Stimulated activated CD8-positive, alpha-beta memory T cell treated with anti-CD3 and anti-CD28 coated beads, Interleukin-2, amount 100 ng/mL, for 1 hour (primary cell): Measurements from ENCODE around the gene CAMKMT.
"Not testable (repeated sequence)": the region's sequence is repeated elsewhere in the genome, so short reads cannot be mapped to it uniquely, and the experiment has no call there.

Experiments used
- DNase-seq, 2 donors: peaks; one replicate each; pipeline ENCODE4 v3.0.0-alpha.2; 2020; ENCODE audit warnings: low read depth in 2 of 2

The CAMKMT gene

DNA sequence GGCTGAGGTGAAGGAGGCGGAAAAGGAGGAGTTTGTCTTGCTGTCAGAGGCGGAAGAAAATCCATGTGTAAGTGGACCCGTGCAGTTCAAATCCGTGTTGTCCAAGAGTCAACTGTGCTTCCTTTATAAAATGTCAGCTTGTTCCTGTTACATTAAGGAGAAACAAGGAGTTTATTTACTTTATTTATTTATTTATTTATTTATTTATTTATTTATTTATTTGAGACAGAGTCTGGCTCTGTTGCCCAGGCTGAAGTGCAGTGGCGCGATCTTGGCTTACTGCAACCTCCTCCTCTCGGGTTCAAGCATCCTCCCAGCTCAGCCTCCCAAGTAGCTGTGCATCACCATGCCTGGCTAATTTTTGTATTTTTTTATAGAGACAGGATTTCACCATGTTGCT, 143.9 kb downstream of the CAMKMT start:
- DNase-seq: not testable (repeated sequence)

DNA sequence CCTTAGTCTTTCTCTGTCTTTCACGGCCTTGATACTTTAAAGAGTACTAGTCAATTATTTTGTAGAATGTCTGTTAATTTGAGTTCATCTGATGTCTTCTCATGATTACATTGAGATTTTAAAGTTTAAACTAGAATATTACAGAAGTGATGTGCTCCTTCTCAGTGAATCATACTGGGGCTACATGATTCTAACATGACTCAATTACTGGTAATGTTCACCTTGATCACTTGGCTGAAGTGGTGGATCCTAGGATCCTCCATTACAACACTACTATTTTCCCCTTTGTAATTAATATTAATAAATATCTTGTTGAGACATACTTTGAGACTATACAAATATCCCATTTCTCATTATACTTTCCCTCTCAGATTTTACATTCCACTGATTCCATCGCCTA, 148.5 kb downstream of the CAMKMT start:
- DNase-seq: no peak

DNA sequence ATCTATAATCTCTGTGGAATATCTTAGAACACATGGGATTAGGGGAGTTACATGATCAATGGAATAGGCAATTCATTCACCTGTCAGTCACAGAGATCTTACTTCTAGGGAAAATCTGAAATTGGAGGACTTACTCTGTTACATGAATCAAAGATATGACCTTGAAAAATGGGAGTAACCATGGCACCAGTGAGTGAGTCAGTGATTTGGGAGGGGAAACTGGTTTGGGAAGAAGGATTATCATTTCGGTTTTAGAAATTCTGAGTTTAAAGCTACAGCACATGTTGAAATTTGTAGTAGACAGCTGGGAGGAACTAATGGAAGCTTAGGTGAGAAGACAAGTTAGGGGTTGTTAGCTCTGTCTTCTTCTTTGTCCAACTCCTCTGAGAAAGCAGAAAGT, 153.7 kb downstream of the CAMKMT start:
- DNase-seq: no peak

DNA sequence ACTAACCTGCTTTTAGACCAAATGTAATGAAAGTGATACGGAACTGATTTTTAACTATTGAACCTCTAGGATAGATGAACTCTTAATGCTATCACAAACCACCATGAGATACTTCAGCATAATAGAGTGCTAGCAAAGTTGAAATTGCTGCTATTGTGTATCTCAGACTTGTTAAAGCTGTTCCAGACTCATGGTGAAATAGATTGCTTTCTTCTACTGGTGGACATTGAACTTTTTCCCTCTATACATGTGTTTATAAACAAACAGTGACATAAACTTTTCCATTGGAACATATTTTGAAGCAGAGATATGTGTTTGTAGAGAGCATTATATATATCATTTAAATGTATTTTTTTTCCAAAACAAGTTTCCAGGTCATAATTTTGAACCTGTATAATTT, 157.3 kb downstream of the CAMKMT start:
- no peak for DNase-seq

DNA sequence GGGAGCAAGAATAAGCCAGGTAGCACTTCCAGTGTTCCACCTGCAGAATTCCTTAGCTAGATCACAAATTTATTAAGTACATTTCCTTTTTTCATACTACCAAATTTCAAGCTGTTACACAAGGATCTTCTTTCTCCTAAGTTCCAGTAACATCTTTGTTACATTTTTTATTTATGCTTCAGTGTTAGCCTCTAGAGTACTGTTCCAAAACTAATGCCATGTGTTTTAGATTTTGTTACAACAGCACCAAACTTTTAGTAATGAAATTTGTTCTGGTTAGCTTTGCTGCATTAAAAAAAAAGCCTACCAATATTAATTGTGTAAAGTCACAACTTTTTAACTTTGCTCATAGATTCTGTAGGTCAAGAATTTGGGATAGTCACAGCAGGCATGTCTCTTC, 161.1 kb downstream of the CAMKMT start:
- no peak for DNase-seq

DNA sequence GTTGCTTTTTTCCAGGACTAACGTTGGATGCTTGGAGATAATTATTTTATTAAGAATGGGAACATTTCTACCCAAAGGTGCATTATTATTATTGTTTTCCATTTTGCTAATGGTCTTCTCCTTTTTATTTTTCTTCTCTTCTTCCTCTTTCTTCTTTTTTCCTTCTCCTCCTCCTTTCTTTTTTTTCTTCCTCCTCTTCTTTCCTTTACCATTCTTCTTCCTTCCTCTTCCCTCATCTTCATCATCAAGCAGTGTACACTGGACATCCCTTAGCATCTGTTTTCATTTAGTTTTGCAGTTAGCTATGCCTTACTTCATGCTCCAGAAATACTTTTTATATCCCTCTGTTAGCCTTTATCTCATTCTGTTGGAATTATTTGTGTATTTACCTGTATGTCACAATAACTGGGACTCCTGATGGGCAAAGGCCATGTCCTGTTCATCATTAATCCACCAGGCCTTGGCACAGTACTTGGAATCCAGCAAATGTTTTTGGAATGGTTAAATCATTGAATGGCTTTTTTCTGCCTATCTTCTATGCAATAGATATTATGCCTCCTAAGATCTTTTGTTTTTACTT, 162.7 kb downstream of the CAMKMT start:
- no peak for DNase-seq

DNA sequence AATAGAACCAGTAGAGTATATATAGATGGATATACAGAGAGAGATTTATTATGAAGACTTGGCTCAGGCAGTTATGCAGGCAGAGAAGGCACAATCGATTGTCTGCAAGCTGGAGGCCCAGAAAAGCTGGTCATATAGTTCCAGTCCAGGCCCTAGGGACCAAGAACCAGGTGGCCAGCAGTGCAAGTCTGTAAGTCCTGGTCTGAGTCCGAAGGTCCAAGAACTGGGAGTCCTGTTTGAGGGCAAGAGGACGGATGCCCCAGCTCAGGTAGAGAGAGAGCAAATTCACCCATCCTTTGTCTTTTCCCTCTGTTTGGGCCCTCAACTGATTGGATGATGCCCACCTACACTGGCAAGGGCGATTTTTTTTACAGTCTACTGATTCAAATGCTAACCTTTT, 164.6 kb downstream of the CAMKMT start:
- DNase-seq: no peak

DNA sequence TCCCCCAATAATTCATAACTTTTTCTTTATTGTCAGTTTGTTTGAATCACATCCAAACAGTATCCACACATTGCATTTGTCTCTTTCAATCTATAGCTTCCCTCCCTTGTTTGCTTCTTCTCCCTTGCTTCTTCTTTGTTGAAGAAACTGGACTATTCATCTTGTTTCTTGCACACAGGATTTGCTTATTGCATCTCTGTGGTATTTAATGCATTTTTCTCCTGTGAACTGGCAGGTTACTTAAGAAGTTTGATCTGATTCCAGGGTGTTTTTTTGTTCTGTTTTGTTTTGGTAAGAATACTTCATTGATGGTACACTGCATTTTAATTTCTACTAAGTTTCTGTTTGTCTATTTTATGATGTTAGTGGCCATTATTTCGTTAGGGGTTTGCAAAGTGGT, 166.8 kb downstream of the CAMKMT start:
- no peak for DNase-seq

DNA sequence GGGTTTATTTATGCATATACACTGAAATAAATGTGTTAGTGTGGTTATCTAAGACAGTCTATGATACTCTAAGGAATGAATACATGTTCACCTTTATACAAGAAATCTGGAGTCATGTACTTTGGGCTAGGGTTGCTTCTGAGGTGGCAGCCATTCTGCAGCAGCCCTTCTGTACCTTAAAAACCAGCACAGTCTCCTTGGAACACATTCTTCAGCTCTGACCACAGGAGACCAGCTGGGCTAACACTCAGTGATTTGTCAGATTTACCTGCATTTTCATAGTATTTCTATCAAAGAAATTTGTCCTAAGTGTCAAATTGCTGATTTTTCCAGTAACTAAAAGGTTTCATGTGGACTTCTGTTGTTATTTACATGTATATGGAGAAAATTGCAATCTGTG, 167.7 kb downstream of the CAMKMT start:
- DNase-seq: no peak

DNA sequence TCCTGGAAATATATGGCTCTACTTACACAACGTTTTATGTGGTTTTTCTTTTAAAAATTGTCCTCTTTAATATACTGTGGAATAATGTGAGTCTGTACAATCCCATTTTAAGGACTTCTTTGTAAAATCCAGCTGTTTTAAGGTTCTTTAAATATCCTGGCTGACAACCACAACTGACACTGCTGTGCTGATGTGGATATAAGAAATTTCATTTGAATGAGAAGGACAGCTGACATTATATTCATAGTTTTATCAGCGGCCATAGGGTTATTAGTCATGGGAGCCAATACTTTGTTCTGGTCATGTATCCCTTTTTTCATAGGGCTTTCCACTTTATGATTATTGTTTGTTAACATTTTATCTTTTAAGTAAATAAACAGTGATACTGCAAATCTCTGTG, 169.5 kb downstream of the CAMKMT start:
- no peak for DNase-seq

DNA sequence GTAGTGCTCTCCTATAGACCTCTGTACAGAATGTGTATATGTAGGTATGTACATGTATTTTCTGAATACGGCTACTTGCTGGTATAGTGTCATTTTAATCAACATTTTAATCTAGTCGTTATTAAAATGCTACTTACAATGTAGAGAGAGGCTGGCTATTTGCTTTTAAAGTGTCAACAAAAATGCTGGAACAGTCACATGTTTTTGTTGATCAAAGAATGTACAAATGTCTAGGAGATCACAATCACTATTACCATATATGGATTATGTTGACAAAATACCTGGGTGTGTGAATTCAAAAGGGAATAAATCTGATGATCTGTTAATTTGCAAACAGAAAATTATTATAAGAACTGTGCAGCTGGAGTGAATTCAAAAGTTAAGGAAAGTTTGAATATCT, 170.3 kb downstream of the CAMKMT start:
- no peak for DNase-seq

DNA sequence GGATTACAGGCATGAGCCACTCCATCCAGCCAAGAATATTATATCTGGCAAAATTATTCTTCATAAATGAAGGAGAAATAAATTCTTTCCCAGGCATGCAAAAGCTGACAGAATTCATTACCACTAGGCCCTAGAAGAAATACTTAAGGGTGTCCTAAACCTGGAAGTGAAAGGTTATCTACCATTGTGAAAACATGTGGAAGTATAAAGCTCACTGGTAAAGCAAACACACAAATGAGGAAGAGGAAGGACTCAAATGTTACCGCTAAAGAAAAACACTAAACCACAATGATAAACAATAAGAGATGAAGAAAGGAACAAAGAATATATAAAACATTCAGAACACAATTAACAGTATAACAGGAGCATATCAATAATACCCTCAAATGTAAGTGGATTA, 171.8 kb downstream of the CAMKMT start:
- DNase-seq: no peak

DNA sequence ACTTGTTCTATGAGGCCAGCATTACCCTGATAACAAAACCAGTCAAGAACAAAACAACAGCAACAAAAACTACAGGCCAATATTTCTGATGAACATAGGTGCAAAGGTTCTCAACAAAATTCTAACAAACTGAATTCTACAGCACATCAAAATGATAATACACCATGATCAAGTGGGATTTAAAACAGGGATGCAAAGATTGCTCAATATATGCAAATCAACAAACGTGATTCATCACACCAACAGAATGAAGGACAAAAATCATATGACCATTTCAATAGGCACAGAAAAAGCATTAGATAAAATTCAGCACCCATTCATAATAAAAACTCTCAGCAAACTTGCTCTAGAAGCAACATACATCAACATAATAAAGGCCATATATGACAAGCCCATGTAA, 173.6 kb downstream of the CAMKMT start:
- no peak for DNase-seq

DNA sequence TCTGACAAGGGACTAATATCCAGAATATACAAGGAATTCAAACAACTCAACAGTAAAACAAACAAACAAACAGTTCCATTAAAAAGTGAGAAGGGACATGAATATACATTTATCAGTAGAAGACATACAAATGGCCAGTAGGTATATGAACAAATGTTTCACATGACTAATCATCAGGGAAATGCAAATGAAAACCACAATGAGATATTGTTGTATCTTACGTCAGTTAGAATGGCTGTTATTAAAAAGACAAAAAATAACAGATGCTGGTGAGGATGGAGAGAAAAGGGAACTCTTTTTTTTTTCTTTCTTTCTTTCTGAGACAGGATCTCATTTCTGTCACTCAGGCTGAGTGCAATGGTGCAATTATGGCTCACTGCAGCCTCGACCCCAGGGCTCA, 175.5 kb downstream of the CAMKMT start:
- no peak for DNase-seq

DNA sequence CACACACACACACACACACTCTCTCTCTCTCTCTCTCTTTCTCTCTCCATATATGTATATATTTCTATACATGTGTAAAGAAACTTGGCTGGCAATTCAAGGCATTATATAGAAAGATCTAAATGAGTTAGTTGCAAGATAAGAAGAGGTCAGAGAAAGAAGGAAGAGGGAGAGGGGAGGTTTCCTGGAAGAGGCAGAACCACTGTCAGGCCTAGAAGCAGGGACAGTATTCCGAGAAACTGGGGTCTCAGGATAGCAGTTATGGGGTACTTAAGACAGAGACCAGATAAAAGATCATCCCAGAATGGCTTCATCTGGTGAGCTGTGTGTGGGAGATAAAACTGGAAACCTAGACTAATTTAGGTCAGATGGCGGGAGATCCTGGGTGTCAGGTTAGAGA, 180.8 kb downstream of the CAMKMT start:
- DNase-seq: no peak

DNA sequence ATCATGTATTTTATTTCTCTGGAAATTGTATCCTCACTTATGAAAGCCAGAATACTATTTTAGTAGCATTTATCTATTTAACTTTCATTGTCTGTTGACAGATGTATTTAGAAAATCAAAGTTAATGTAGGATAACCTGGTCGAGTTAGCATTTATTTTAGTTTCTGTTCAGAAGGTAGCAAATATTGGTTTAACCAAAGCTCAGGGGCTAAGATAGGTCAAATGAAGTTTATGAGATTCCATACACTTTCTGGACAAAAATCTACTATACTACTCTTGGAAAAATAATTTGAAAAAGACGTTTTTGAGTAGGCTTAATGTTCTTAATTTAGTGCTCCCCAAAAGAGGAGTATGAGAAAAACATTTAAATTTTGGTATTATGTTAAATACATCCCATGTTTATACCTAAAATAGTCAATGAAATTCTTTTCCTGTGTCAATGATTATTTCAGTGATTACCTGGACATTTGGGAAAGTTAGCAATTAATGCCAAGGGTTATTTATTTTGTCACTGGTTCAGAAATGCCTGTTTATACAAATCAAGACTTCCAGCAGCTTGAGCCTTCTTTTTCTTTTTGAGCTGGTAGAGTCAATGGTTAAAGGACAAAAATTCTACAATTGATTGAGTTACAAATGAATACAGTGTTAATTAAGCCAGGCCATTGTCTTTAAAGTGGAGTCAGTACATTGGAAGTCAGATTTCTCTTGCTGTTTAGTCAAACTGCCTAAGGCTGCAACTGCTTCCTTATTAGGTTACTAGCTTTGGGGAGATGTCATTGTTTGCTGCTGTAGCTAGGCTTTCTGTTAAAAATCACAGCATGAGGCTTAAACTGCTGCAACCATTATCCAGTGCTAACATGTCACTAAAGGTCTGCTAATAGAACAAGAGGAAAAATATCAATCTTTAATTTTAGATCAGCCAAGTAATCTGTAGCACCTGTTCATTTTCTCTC, 182.3 kb downstream of the CAMKMT start:
- DNase-seq: no peak

DNA sequence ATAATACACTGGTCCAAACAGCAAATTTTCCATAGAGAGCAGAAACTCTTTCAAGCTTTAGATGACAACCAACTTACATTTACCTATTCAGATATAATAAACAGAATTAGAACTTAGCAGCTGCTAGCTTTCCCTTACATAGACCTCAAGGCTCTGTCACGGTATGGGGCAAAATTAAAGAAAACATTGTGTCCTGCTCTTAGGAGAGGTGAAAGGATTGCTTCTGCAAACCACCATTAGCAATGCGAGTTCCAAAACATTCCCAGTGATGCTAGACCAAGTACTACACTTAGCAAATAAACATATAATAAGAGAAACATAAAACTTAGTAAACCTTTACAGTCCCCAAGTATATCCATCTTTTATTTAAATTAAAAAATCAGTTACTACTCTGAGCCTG, 183.3 kb downstream of the CAMKMT start:
- no peak for DNase-seq

DNA sequence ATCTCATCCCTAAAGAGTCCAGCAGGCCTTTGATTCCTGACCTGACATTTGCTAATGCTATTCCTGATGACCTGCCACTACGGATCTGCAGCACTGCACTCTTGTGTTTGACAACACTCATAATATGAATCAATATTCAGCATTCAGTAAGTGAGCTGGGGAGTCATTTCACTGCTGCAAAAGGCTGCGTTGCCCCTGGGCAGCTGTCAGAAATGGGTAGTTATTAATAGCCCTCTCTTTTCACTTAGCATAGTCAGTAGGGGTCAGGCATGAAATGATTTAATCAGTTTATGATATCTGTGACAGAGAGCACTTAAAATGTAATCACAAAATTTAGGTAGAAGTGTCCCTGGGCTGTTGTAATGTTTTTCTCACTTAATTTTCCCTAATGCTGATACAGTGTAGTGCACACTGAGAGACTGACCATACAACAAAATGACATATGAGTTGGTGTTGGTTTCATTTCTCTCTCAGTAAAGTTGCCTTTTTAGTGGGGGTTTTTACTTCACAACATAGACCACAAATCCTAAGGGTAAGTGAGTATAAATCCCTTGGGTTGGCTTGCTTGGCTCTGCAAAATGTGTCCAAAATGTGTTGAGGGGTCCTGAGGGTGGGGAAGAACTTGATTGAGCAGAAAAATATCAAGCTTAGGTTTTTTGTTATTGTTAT, 184.8 kb downstream of the CAMKMT start:
- no peak for DNase-seq

DNA sequence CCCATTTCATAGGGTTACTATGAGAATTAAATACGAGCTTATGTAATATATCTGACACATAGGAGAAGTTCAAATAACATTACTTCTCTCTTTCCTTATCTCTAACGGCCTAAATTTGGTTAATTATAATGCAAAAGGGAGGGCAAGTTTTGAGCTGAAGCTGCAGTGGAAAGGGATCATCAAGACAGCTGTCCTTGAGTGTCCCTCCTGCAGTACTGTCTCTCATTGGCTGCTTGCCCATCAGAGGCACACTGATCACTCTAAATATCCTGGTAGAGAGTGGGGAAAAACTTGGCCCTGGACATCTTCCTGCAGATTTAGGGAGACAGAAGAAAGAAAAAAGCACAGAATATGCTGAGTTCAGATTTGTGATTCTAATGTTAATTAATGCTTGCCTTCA, 186.0 kb downstream of the CAMKMT start:
- DNase-seq: no peak

DNA sequence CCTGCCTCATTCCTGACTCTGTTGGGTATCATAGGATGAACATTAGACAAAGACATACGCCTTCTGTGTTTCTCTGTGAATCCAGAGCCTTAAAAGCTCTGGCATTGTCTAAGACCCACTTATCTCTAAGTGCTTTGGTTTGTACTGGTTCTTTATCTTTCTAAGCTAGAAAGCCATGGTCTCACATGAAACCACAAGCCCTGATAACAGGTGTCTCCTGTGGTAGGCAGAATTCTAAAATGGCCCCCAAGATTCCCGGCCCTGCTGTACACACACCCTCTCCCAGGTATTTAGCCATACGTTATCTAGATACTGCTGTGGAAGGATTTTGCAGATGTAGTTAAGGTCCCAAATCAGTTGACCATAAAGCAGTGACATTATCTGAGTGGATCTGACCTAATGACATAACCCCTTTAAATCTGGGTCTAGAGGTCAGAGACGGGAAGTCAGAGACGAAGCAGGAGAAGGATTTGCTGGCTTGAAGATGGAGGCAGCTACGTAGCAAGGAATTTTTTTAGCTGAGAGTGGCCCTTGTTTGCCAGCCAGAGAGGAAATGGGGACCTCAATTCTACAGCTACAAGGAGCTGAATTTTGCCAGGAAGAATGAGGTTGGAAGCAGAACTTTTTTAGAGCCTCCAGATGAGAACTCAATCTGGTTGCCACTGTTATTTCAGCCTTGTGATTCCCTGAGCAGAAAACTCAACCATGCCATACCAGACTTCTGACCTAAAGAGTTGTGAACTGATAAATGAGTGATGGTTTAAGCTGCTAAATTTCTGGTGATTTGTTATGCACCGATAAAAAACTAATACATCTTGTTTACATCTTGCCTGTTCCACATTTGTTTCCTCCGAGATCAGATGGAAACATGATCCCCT, 186.7 kb downstream of the CAMKMT start:
- no peak for DNase-seq

DNA sequence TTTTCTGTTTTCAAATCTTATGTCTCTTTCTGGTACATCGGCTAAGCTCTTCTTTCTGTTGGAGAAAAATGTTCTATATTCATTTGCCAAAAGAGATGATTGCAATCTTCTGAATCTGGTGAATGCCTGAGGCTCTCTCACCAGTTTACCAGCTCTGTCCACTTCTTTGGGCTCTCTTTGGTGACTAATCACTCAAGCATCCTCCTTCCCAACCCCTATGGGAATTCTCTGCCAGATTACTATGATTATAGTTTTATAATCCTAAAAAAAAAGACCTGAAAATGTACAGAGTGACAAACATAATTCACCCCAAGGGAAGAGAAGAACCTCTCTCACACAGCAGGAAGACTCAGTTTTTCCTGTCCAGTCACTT, 187.3 kb downstream of the CAMKMT start:
- DNase-seq: no peak

DNA sequence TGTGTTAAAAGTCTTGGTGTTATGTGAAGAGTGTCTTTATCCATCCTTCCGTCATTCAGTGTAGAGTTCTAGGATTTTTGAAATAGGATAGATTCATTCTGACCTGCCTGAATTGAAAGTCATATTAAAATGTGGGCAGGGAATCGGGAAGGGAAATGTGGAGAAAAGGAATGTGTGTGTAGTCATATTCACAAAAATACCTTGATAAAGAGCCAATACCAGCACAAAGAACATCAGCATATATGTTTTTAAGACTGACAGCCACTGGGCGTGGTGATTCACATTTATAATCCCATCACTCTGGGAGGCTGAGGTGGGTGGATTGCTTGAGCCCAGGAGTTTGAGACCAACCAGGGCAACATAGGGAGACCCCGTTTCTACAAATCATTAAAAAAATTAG, 188.1 kb downstream of the CAMKMT start:
- no peak for DNase-seq
